SK-N-SH (cell line): ENCODE data around the gene BPIFB3.

Experiments used
- CHD2 ChIP-seq: fragments of 150-350 bp; IDR thresholded peaks from 2 replicates; pipeline ENCODE4 v1.6.1; 2018; ENCODE audit warnings: low read length; ENCODE audit not compliant: partially characterized antibody
- CTCF ChIP-seq: fragments of 200-600 bp; sonication (generic); IDR thresholded peaks from 2 replicates; pipeline ENCODE4 v1.6.1; 2017; ENCODE audit warnings: antibody characterized with exemption, mild to moderate bottlenecking, moderate library complexity
- POLR2AphosphoS5 ChIP-seq: IDR thresholded peaks from 2 replicates; pipeline ENCODE4 v1.6.1; 2012; ENCODE audit warnings: low read depth, low read length
- SIN3A ChIP-seq: IDR thresholded peaks from 2 replicates; pipeline ENCODE4 v1.6.1; 2012; ENCODE audit warnings: low read depth, mild to moderate bottlenecking, low read length, moderate library complexity, borderline replicate concordance

DNA sequence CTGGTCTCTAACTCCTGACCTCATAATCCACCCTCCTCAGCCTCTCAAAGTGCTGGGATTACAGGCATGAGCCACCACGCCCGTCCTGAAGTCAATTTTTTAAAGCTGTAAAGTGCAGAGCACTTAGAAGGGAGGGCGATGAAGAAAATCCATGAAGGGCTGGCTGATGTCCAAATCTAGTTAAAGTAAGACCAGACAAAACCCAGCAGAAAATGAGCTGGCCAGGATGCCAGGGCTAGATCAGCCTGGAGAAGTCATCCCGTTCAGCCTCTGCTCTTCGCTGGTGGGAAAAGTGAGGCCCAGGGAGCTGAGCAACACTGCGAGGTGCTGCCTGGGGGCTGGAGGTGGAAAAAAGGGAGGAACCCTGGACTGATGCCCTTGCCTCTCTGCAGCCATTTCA lies 28.8 kb downstream of the BPIFB3 start:
- TF ChIP-seq CTCF: no peak
- TF ChIP-seq CHD2: no peak
- no peak for TF ChIP-seq SIN3A
- TF ChIP-seq POLR2AphosphoS5: no peak
